Mesendoderm (in vitro differentiated cells): ENCODE data around the gene FUBP3.
A peak's percentile ranks its signal among the peaks of the same experiment; 100 is the strongest.

Experiments
- DNase-seq: peaks from one replicate; pipeline ENCODE4 v3.0.0; 2013
- H2AK5ac ChIP-seq: 2 replicates; pipeline ENCODE4 v1.6.1; 2013; ENCODE audit warnings: low read length, inconsistent platforms
- H2BK120ac ChIP-seq: 2 replicates; pipeline ENCODE4 v1.6.1; 2013; ENCODE audit warnings: low read depth, mild to moderate bottlenecking, low read length, moderate library complexity, mixed read lengths
- H2BK15ac ChIP-seq: replicated peaks from 2 replicates; pipeline ENCODE4 v1.6.1; 2013; ENCODE audit warnings: low read depth, mild to moderate bottlenecking, moderate library complexity
- H2BK5ac ChIP-seq: 2 replicates; pipeline ENCODE4 v1.6.1; 2013; ENCODE audit warnings: low read length, inconsistent platforms
- H3K18ac ChIP-seq: 2 replicates; pipeline ENCODE4 v1.6.1; 2013; ENCODE audit warnings: mild to moderate bottlenecking, low read length, mixed read lengths
- H3K23ac ChIP-seq: one replicate; pipeline ENCODE4 v1.6.1; 2013; ENCODE audit warnings: low read length
- H3K27ac ChIP-seq: 2 replicates; pipeline ENCODE4 v1.5.1; 2013; ENCODE audit warnings: low read depth, mild to moderate bottlenecking, inconsistent platforms, low read length, moderate library complexity
- H3K27me3 ChIP-seq: 2 replicates; pipeline ENCODE4 v1.6.1; 2013; ENCODE audit warnings: low read length, control low read depth, mild to moderate bottlenecking, inconsistent platforms; ENCODE audit not compliant: insufficient read depth, poor library complexity
- H3K36me3 ChIP-seq: 2 replicates; pipeline ENCODE4 v1.6.1; 2013; ENCODE audit warnings: low read length, inconsistent platforms; ENCODE audit not compliant: control insufficient read depth, insufficient read depth
- H3K4ac ChIP-seq: one replicate; pipeline ENCODE4 v1.6.1; 2013; ENCODE audit warnings: low read depth, mild to moderate bottlenecking, low read length, moderate library complexity
- H3K4me1 ChIP-seq: 2 replicates; pipeline ENCODE4 v1.6.1; 2013; ENCODE audit warnings: low read depth, low read length, inconsistent platforms; ENCODE audit not compliant: control insufficient read depth
- H3K4me2 ChIP-seq: 2 replicates; pipeline ENCODE4 v1.6.1; 2013; ENCODE audit warnings: low read length
- H3K4me3 ChIP-seq: 2 replicates; pipeline ENCODE4 v1.5.1; 2013; ENCODE audit warnings: mild to moderate bottlenecking, low read length
- H3K56ac ChIP-seq: one replicate; pipeline ENCODE4 v1.6.1; 2013; ENCODE audit warnings: low read length
- H3K79me1 ChIP-seq: 2 replicates; pipeline ENCODE4 v1.6.1; 2013; ENCODE audit warnings: low read length, inconsistent platforms
- H3K79me2 ChIP-seq: 2 replicates; pipeline ENCODE4 v1.6.1; 2013; ENCODE audit warnings: mild to moderate bottlenecking, low read length; ENCODE audit not compliant: control insufficient read depth, insufficient read depth
- H3K9ac ChIP-seq: 2 replicates; pipeline ENCODE4 v1.6.1; 2013; ENCODE audit warnings: low read length, inconsistent platforms
- H4K5ac ChIP-seq: one replicate; pipeline ENCODE4 v1.6.1; 2013; ENCODE audit warnings: low read length
- H4K8ac ChIP-seq: one replicate; pipeline ENCODE4 v1.6.1; 2013; ENCODE audit warnings: low read depth, mild to moderate bottlenecking, control low read depth, low read length, moderate library complexity
- WGBS: extraction: QIAGEN DNeasy Blood & Tissue Kit; methylation state at CpG from one replicate; pipeline ENCODE4 v1.1.7; 2013; ENCODE audit warnings: low lambda C conversion rate, missing lambda C conversion rate; ENCODE audit not compliant: insufficient coverage; ENCODE audit errors: extremely low coverage; 5-methylcytosine and 5-hydroxymethylcytosine counted together

FUBP3 gene

GRCh38 chr9:130660683-130661450 lies 81.5 kb downstream of the FUBP3 start:
- H3K56ac ChIP-seq: peak overlapping the region; percentile 25
- H3K4me2 ChIP-seq: no peak overlapping the region
- no peak overlapping the region for H2BK120ac ChIP-seq
- H3K4me1 ChIP-seq: no peaks in the 10 kb centered on the region
- no peak overlapping the region for H2BK15ac ChIP-seq
- H3K36me3 ChIP-seq: no peaks in the 10 kb centered on the region
- H4K8ac ChIP-seq: no peak overlapping the region
- no peak overlapping the region for H3K4me3 ChIP-seq
- H3K23ac ChIP-seq: no peak overlapping the region
- H3K27ac ChIP-seq: no peak overlapping the region
- no CpG with 5 or more reads among the region's 82 CpGs for WGBS
- no peak overlapping the region for H2BK5ac ChIP-seq
- H3K4ac ChIP-seq: no peak overlapping the region
- DNase-seq: peak; percentile 32
- H3K79me1 ChIP-seq: no peaks in the 10 kb centered on the region
- H3K18ac ChIP-seq: no peak overlapping the region
- H4K5ac ChIP-seq: no peak overlapping the region
- no peak overlapping the region for H2AK5ac ChIP-seq
- no peaks in the 10 kb centered on the region for H3K79me2 ChIP-seq
- H3K9ac ChIP-seq: no peak overlapping the region
- peaks cover 85% of the 10 kb centered on the region for H3K27me3 ChIP-seq

- H2AK5ac ChIP-seq: no peak overlapping the region
- no peak overlapping the region for H2BK15ac ChIP-seq
- WGBS: no CpG with 5 or more reads among the region's 47 CpGs
- no peak overlapping the region for H3K23ac ChIP-seq
- H3K4me1 ChIP-seq: no peaks in the 10 kb centered on the region
- H3K27ac ChIP-seq: no peak overlapping the region
- no peak overlapping the region for H3K56ac ChIP-seq
- H3K36me3 ChIP-seq: no peaks in the 10 kb centered on the region
- no peaks in the 10 kb centered on the region for H3K79me1 ChIP-seq
- H3K9ac ChIP-seq: no peak overlapping the region
- no peak overlapping the region for H3K4ac ChIP-seq
- no peak overlapping the region for H3K18ac ChIP-seq
- H3K4me3 ChIP-seq: no peak overlapping the region
- H2BK120ac ChIP-seq: no peak overlapping the region
- H3K27me3 ChIP-seq: peaks cover 88% of the 10 kb centered on the region
- no peak overlapping the region for H4K8ac ChIP-seq
- no peak for DNase-seq
- H2BK5ac ChIP-seq: no peak overlapping the region
- H4K5ac ChIP-seq: no peak overlapping the region
- no peak overlapping the region for H3K4me2 ChIP-seq
- no peaks in the 10 kb centered on the region for H3K79me2 ChIP-seq
Observed at GRCh38 chr9:130661451-130662098, 82.2 kb downstream of the FUBP3 start.

GRCh38 chr9:130662099-130662969 lies 83.0 kb downstream of the FUBP3 start:
- Histone ChIP-seq H3K36me3 (no peaks in the 10 kb centered on the region), H3K4me1 (no peaks in the 10 kb centered on the region), H3K27ac (no peak overlapping the region), H3K4ac (no peak overlapping the region), H2AK5ac (no peak overlapping the region), H4K8ac (no peak overlapping the region), H2BK5ac (no peak overlapping the region), H3K9ac (no peak overlapping the region), H3K79me1 (no peaks in the 10 kb centered on the region), H4K5ac (no peak overlapping the region), H3K4me2 (no peak overlapping the region), H3K23ac (no peak overlapping the region), H2BK15ac (no peak overlapping the region), H2BK120ac (no peak overlapping the region), H3K56ac (no peak overlapping the region), H3K27me3 (peaks cover 90% of the 10 kb centered on the region), H3K79me2 (no peaks in the 10 kb centered on the region), H3K18ac (no peak overlapping the region), H3K4me3 (no peak overlapping the region)
- no CpG with 5 or more reads among the region's 49 CpGs for WGBS
- DNase-seq: no peak

DNA sequence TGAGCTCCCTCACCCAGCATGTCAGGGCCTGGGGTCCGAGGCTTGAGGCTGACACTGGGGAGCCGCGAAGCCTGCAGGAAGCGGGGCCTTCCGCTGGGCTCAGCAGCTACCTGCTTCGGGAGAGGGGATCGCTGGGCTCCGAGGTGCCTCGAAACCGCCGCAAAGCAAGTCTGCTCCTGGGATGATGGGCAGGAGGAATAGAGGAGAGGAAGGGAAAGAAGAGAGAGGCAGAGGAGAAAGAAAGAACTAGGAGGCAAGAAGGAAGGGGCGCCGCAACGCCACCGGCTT lies 83.5 kb downstream of the FUBP3 start:
- Histone ChIP-seq H2AK5ac (no peak overlapping the region), H4K8ac (no peak overlapping the region), H3K36me3 (no peaks in the 10 kb centered on the region), H3K4ac (no peak overlapping the region), H3K79me1 (no peaks in the 10 kb centered on the region), H2BK120ac (no peak overlapping the region), H4K5ac (no peak overlapping the region), H3K4me3 (no peak overlapping the region), H3K9ac (no peak overlapping the region), H3K56ac (no peak overlapping the region), H3K23ac (no peak overlapping the region), H3K18ac (no peak overlapping the region), H3K4me2 (no peak overlapping the region), H3K27ac (no peak overlapping the region), H2BK15ac (no peak overlapping the region), H2BK5ac (no peak overlapping the region), H3K4me1 (no peaks in the 10 kb centered on the region), H3K27me3 (peaks cover 95% of the 10 kb centered on the region), H3K79me2 (no peaks in the 10 kb centered on the region)
- no peak for DNase-seq
- no CpG with 5 or more reads among the region's 15 CpGs for WGBS

GRCh38 chr9:130663258-130663976 lies 84.0 kb downstream of the FUBP3 start:
- H3K36me3 ChIP-seq: no peaks in the 10 kb centered on the region
- H2AK5ac ChIP-seq: no peak overlapping the region
- H3K56ac ChIP-seq: no peak overlapping the region
- H3K27ac ChIP-seq: no peak overlapping the region
- no peak overlapping the region for H3K4me3 ChIP-seq
- H4K8ac ChIP-seq: no peak overlapping the region
- peaks cover 93% of the 10 kb centered on the region for H3K27me3 ChIP-seq
- H3K4me2 ChIP-seq: no peak overlapping the region
- no peaks in the 10 kb centered on the region for H3K4me1 ChIP-seq
- H4K5ac ChIP-seq: no peak overlapping the region
- WGBS: no CpG with 5 or more reads among the region's 65 CpGs
- no peaks in the 10 kb centered on the region for H3K79me1 ChIP-seq
- no peak overlapping the region for H3K18ac ChIP-seq
- H2BK120ac ChIP-seq: no peak overlapping the region
- no peak overlapping the region for H3K23ac ChIP-seq
- no peak overlapping the region for H2BK15ac ChIP-seq
- no peak overlapping the region for H3K4ac ChIP-seq
- no peak overlapping the region for H3K9ac ChIP-seq
- no peaks in the 10 kb centered on the region for H3K79me2 ChIP-seq
- peak; percentile 31 for DNase-seq
- no peak overlapping the region for H2BK5ac ChIP-seq
